ENCODE data around the gene AHCYL1. TPM values are rescaled to one million over a fixed set of nuclear protein-coding genes. Genes with fewer than 3 reads are reported as not detected.

Gene AHCYL1
- total and polyA plus RNA-seq, 2 of the 8 experiments (the other 6 are each of a cell fraction or from before 2014, with no cell fraction given) = 64.5 to 95.9 TPM

DNA sequence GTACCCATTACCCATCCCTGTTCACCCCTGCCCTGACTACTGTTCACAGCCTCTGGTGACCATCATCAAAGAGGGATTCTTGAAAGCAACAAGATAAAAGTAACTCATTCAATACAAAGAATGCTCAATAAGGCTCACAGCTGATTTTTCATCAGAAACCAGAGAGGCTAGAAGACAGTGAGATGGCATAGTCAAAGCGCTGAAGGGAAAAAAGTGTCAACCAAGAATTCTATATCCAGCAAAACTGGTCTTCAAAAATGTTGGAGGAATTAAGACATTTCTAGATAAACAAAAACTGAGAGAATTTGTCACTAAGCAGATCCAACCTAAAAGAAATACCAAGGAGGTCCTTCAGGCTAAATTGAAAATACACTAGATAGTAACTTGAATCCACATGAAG, 46.8 kb upstream of the AHCYL1 start:
- WGBS, 2 experiments (ENCODE audit: extremely low coverage in 1 of 2, insufficient coverage in 1 of 2, insufficient read length in 1 of 2, insufficient replicate concordance in 2 of 2, low coverage in 1 of 2, low lambda C conversion rate in 2 of 2, missing lambda C conversion rate in 1 of 2) = 95% methylated on average over 1 of the region's 1 CpG; no CpG with 5 or more reads in 1 of the 2 experiments
- H4K5ac ChIP-seq (ENCODE audit: insufficient read length, low read depth, low read length) = no peak overlapping the region

More for the DNA sequence above, 46.8 kb upstream of the AHCYL1 start:
- CTCF ChIA-PET (ENCODE audit: partially characterized antibody) = no interaction called here
- H3K27me3 ChIP-seq (replicated peaks in 1 of 4; ENCODE audit: control insufficient read depth in 3 of 4, extremely low read depth in 1 of 4, insufficient read depth in 3 of 4, low read length in 3 of 4) = no peaks in the 10 kb centered on the region
- peaks cover 0 to 13% of the 10 kb centered on the region in 2 experiments; a peak in 2 of 4 replicates for H3K9me3 ChIP-seq (ENCODE audit: insufficient read depth in 2 of 2, low read depth in 1 of 2, low read length in 1 of 2)
- no peak overlapping the region for H4K91ac ChIP-seq (replicated peaks; ENCODE audit: insufficient read length, low read length)
- no peak overlapping the region for H3K4me2 ChIP-seq (ENCODE audit: insufficient read depth in 1 of 2, low read depth in 2 of 2, low read length in 2 of 2)
- H3K79me2 ChIP-seq (ENCODE audit: control insufficient read depth in 1 of 2, insufficient read depth in 2 of 2, low read length in 2 of 2) = no peaks in the 10 kb centered on the region
- H3K79me1 ChIP-seq (ENCODE audit: low read depth, low read length) = no peaks in the 10 kb centered on the region
- no peak overlapping the region for H3K27ac ChIP-seq (ENCODE audit: low read depth, low read length)
- H4K8ac ChIP-seq (ENCODE audit: extremely low read depth, insufficient read depth, low read length) = no peak overlapping the region
- H2BK12ac ChIP-seq (ENCODE audit: low read depth, low read length) = no peak overlapping the region
- FAIRE-seq (no peak), DNase-seq (ENCODE audit: low read depth in 1 of 2, low spot score in 2 of 2) (no peak)
- POLR2A ChIA-PET (ENCODE audit: partially characterized antibody) = no interaction called here
- H3K4ac ChIP-seq (replicated peaks; ENCODE audit: insufficient read length, low read depth, low read length) = no peak overlapping the region
- H3K23me2 ChIP-seq (ENCODE audit: low read depth, low read length) = no peaks in the 10 kb centered on the region
- no peak overlapping the region for H3K18ac ChIP-seq (ENCODE audit: extremely low read depth, low read length)
- no peak overlapping the region for H2AK5ac ChIP-seq (ENCODE audit: low read depth, low read length)
- TF ChIP-seq KDM1A (IDR thresholded peaks at IDR 0.05; ENCODE audit: borderline replicate concordance, low read length) = no peak
- no peak for TF ChIP-seq RBBP5 (IDR thresholded peaks at IDR 0.05; ENCODE audit: borderline replicate concordance, low read depth, low read length)
- no peak for TF ChIP-seq CBX8 (IDR thresholded peaks at IDR 0.05; ENCODE audit: borderline replicate concordance, low read depth, low read length)
- TF ChIP-seq RNF2 (IDR thresholded peaks at IDR 0.05; ENCODE audit: borderline replicate concordance, low read depth, low read length, missing control alignments, poor library complexity, severe bottlenecking) = no peak
- TF ChIP-seq SUZ12 (IDR thresholded peaks at IDR 0.05; ENCODE audit: low read length) = no peak
- no peak for TF ChIP-seq SP1 (IDR thresholded peaks at IDR 0.05; ENCODE audit: low read depth, low read length)
- TF ChIP-seq RXRA (IDR thresholded peaks at IDR 0.05; ENCODE audit: insufficient read depth, low read depth, low read length) = no peak
- no peak overlapping the region for H3K4me3 ChIP-seq (ENCODE audit: extremely low read depth in 1 of 4, insufficient read depth in 2 of 4, low read depth in 3 of 4, low read length in 4 of 4)
- H4K20me1 ChIP-seq (replicated peaks in 1 of 2; ENCODE audit: control insufficient read depth in 1 of 2, insufficient read depth in 2 of 2, low read length in 2 of 2) = no peaks in the 10 kb centered on the region
- no peak overlapping the region for H3K9ac ChIP-seq (replicated peaks in 1 of 4; ENCODE audit: extremely low read depth in 1 of 4, low read depth in 3 of 4, low read length in 3 of 4)
- H3K23ac ChIP-seq (ENCODE audit: insufficient read length) = no peak overlapping the region
- no peak overlapping the region for H2BK20ac ChIP-seq (ENCODE audit: low read length)
- no peaks in the 10 kb centered on the region for H3K4me1 ChIP-seq (replicated peaks in 1 of 4; ENCODE audit: control insufficient read depth in 3 of 4, insufficient read depth in 4 of 4, low read length in 3 of 4)
- no peak overlapping the region for H2BK15ac ChIP-seq (ENCODE audit: low read length)
- H3K56ac ChIP-seq (replicated peaks; ENCODE audit: insufficient read length, low read depth, low read length) = no peak overlapping the region
- no peaks in the 10 kb centered on the region for H3K36me3 ChIP-seq (ENCODE audit: control insufficient read depth in 2 of 4, insufficient read depth in 4 of 4, low read length in 3 of 4)
- no peak overlapping the region for H2BK120ac ChIP-seq (replicated peaks; ENCODE audit: low read depth, low read length)
- no peak overlapping the region for H3K14ac ChIP-seq (ENCODE audit: insufficient read length)
- H2AFZ ChIP-seq (ENCODE audit: low read length) = no peak overlapping the region
- no peak overlapping the region for H2BK5ac ChIP-seq (ENCODE audit: low read depth, low read length)

Measured in H1 (cell line).